HG02623 (cell line): ENCODE results near the gene GLYAT.

ENCODE experiments used
- ATAC-seq: cut with Tn5 transposase; IDR thresholded peaks from one replicate; pipeline ENCODE4 v1.9.1; 2021; ENCODE audit warnings: moderate library complexity; ENCODE audit not compliant: unreplicated experiment

Gene GLYAT, protein sequence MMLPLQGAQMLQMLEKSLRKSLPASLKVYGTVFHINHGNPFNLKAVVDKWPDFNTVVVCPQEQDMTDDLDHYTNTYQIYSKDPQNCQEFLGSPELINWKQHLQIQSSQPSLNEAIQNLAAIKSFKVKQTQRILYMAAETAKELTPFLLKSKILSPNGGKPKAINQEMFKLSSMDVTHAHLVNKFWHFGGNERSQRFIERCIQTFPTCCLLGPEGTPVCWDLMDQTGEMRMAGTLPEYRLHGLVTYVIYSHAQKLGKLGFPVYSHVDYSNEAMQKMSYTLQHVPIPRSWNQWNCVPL

DNA sequence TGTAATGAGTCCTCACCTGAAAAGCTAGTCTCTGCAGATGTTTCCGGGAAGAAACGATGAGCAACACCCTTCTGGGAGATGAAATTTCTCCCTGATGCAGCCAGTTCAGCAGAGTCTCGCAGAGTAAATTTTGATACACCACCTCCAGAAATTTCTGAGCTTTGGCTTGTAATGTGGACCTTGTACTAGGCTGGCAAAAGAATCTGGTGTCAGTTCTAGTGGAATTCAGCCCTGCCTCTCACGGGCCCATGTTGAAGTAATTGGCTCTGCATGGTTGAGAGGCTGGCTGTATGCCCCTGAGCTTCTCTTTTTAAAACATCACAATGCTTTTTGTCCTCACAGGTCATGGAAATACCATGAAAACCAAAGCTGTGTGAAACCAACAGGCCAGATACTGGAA lies at the start of gene GLYAT:
GLYAT (minus strand) TSS at position 125 of the 400 bp plus-strand sequence. CDS start 7,447 bp downstream, outside the sequence.
- no peak for ATAC-seq

DNA sequence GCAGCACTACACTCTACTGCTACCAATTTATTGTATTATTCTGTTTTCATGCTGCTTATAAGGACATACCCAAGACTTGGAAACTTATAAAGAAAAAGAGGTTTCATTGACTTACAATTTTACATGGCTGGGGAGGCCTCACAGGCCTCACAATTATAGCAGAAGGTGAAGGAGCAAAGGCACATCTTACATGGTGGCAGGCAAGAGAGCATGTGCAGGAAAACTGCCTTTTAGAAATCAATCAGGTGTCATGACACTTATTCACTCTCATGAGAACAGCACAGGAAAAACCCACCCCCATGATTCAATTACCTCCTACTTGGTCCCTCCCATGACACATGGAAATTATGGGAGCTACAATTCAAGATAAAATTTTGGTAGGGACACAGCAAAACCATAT lies 49.6 kb upstream of the GLYAT start:
- ATAC-seq = no peak

DNA sequence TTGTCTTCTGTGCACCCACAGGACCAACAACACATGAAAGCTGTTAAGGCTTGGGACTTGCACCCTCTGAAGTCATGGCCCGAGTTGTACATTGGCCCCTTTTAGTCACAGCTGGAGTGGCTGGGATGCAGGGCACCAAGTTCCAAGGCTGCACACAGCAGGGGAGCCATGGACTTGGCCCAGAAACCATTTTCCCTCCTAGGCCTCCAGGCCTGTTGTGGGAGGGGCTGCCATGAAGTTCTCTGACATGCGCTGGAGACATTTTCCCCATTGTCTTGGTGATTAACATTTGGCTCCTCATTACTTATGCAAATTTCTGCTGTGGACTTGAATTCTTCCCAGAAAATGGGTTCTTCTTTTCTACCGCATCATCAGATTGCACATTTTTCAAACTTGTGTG lies 48.8 kb upstream of the GLYAT start:
- ATAC-seq = no peak

DNA sequence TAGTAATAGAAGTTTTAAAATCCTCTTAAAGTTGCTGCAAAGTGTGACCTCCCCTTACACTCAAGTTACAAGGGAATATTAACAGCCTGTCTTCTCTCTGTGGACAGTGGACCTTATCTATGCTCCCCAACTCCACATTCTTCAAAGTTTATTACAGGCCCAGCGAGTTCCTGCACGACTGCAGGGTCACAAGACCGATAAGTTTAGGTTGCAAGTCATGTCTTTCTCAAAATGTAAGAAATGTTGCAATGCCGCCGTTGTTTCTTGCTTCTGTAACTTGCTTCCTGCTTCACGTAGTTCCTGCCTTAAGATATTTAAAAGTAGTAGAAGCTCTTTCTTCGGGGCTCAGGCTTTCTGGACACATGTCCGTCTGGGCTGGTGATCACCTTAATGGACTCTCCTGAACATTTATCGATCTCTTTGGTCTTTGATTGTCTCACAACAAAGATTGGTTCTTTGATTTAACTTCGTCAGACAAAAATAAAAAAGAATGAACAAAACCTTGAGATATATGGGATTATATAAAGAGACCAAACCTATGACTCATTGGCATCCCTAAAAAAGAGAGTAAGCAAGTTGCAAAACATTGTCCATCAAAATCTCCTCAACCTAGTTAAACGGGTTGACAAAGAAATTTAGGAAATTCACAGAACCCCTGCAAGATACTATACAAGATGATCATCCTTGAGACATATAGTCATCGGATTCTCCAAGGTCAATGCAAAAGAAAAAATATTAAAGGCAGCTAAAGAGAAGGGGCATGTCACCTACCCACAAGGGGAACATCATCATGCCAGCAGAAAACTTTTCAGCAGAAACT lies 45.4 kb upstream of the GLYAT start:
- ATAC-seq = no peak

DNA sequence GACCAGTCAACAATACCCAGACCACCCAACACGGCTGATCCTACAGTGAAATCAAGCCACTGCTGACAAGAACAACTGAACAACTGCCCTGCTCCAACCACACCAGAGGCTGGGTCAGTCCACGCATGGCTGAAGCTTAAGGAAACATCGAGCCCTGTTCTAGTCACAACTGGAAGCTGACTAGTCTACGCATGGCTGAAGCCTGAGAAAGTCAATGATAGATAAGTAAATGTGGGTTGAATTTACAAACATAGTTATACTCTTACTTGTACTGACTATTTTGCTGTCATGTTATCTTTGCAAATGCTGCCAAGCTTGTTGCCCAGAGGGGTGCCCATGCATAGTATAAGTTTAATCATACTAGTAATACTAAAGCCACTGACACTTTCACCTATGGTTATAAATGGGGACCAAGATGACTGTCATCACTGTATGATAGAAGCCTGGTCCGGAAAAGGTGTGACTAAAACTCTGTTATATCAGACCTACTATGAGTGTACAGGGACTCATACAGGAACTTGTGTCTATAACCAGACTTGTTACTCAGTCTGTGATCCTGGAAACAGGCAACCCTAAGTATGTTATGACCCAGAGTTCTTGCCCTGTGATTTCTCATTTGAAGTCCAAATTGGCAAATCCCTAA lies 43.4 kb upstream of the GLYAT start:
- no peak for ATAC-seq

DNA sequence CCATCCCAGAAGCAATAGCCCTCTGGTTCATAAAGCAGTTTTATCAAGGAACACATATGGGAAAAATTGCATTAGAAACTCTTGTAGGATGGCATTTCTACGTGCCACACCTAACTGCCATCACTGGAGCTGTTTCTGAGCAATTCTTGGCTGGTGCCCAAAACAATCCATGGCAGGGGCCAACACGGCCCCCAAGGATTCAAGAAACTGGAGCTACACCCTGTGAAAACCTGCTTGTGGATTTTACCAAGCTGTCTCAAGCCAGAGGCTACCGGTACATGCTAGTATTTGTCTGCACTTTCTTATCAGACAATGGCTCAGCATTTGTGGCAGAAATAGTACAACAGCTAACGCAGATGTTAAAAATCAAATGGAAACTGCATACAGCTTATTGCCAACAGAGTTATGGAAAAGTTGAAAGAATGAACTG lies 42.4 kb upstream of the GLYAT start:
- ATAC-seq = no peak

DNA sequence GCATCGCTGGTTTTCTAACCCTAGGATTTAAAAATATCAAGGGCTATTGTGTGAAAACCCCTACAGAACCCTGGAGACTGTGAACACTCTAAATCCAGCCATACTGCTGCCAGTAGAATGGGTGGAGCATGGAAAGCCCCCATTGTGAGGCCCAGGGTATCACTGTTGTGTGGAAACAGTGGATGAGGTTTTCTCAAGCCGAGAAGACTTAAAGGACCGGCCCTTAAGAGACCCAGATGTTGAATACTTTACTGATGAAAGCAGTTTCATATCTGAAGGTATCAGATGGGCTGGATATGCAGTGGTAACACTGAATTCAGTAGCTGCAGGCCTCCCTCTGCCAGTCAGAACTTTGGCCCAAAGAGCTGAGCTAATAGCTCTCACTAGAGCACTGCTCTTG lies 41.6 kb upstream of the GLYAT start:
- ATAC-seq = no peak

DNA sequence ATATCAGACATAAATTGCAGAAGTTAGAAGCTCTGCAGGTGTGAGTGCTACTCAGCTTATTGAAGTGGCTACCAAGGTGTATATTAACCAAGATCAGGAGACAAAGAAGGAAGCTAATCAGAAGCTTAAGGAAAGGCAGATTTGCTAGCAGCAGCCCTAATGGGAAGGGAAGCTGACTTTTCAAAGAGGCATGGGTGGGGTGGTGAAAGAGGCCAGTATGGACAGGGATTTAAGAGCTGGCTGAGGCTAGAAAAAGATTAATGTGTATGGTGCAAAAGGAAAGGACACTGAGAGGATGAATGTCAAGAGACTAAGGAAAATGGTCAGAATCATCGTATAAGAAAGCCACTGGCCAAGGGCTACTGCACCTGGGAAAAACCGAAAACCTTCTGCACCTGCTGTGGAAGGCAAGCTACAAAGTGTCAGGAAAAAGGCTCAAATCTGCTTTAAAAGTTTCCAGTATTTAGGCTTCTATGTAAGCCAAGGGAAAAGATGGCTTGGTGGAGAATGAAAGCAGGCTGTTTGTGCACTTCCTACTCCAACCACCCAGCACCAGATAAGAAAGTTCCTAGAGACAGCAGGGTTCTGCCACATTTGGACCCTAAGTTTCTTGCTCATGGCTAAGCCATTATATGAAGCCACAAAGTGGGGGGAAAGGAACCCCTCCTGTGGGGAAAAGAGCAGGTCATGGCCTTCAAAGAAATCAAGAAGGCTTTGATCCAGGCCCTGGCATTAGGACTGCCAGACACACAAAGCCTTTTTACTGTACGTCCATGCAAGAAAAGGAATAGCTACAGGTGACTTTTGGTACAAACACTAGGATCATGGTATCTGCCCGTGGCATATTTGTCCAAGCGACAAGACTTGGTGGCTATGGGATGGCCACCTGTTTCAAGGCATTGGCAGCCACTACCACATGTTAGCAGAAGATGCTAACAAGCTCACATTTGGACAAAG lies 40.9 kb upstream of the GLYAT start:
- no peak for ATAC-seq

DNA sequence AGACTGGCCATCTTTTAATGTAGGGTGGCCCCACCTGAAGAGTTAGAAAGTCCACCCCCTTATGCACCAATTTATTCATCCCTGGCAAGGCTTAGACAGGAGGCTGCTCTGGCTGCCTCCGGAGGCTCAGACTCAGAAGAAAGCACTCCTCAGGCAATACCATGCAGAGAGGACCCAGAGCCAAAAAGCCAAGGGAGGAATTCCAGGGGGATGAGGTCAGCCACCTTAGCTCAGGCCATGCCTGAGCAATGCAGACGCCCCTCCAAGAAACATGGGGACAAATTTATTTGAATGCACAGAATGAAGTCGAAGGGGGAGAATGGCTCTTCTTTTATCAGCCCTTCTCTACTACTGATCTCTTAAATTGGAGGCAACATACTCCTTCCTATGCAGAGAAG lies 39.7 kb upstream of the GLYAT start:
- ATAC-seq = no peak

DNA sequence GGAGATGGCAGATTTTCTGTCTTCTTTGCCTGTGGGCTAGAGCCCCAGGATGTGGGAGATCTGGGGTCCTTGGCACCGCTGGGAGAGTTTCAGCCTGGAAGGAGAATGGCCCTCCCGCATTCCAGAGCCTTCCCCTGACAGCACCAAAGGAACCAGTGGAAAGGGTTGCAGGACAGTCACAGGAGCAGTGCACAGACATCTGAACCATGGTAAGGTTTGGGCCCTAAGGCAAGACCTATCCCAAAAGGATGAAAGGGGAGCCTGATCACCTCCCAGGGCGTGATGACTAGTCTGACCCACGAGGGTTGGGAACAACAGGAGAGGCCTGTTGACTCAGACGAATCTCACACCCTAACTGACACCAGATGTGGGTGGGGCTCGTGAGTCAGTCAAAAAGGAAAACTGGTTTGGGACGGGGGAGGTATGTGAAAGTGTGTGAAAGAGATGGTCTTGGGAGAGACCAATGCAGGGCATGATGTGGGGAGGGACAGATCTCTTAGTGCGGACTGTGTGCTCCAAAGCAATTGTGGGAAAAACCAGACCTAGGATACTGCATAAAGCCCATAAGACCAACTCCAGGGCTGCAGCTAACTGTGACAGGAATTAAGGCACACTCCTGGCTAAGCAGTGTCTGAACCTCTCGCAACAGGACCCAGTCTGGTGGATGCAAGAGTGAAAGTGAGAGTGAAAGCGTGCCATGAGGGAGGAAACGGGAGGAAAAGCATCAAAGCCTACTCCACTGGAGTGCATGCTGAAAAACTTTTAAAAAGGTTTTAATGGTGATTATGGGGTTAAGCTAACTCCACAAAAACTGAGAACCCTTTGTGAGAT lies 39.1 kb upstream of the GLYAT start:
- no peak for ATAC-seq

DNA sequence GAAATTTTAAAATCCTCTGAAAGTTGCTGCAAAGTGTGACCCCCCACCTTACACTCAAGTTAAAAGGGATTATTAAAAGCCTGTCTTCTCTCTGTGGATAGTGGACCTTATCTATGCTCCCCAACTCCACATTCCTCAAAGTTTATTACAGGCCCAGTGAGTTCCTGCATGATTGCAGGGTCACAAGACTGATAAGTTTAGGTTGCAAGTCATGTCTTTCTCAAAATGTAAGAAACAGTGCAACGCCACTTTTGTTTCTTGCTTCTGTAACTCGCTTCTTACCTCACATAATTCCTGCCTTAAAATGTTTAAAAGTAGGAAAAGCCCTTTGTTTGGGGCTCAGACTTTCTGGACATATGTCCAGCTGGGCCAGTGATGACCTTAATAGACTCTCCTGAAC lies 38.4 kb upstream of the GLYAT start:
- no peak for ATAC-seq

DNA sequence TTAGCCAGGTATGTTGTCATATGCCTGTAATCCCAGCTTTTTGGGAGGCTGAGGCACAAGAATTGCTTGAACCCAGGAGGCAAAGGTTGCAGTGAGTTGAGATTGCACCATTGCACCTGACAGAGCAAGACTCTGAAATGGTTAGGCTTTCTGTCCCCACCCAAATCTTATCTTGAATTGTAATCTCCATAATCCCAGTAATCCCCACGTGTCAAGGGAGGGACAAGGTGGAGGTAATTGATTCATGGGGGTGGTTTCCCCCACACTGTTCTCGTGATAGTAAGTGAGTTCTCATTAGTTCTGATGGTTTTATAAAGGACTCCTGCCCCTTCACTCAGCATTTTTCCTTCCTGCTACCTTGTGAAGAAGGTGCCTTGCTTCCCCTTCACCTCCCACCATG lies 37.6 kb upstream of the GLYAT start:
- no peak for ATAC-seq

DNA sequence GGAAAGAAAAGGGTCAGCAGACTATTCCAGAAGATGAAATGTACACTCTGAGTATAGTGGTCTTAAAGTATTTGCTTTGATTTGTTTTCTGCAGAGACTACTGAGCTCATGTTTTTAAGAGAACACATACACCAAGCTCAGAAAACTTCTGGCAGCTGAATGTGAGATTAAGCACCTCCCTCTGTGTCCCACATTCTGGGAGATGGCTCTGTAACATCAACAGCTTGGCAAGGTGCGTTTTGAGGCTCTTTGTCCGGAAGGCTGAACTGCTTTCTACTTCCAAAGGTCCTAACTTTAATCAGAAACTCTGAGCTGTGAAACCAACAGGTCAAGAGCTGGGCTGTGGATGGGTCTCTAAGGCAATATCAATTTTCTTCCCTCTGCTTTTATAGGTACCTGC lies 36.4 kb upstream of the GLYAT start:
- ATAC-seq = no peak

DNA sequence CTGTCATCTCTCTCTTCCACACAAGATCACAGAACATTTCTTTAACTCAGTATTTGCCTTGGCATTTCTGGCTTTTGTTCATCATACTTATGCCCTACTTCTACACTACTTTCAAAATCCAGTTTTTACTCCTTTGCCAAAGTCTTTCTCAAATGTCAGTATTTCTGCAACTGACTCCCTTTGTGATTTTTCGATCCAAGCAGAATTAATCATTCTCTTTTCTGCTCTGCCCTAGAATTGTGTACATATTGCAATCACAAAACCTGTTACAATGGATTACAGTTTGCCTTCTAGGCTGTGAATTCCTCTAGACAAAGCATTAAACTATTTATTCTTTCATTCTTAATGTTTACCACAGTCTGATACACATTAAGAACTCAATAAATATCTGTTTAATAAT lies 33.3 kb upstream of the GLYAT start:
- no peak for ATAC-seq

DNA sequence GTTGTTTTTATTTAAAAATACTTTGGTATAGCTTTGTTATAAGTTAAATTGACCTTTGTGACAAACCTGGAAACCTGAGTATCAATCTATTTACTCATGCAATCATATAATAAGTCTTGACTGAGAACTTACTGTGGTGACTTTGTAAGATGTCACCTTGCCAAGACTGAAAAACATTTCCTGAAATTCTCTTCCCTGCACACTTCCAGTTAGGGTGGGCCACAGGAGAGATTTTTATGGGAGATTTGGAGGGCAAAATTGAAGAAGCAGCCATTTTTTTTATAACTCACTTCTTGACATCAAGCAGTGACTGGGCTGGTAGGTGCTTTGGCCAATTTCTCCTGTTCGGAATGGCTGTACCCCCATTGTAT lies 31.4 kb upstream of the GLYAT start:
- ATAC-seq = no peak

DNA sequence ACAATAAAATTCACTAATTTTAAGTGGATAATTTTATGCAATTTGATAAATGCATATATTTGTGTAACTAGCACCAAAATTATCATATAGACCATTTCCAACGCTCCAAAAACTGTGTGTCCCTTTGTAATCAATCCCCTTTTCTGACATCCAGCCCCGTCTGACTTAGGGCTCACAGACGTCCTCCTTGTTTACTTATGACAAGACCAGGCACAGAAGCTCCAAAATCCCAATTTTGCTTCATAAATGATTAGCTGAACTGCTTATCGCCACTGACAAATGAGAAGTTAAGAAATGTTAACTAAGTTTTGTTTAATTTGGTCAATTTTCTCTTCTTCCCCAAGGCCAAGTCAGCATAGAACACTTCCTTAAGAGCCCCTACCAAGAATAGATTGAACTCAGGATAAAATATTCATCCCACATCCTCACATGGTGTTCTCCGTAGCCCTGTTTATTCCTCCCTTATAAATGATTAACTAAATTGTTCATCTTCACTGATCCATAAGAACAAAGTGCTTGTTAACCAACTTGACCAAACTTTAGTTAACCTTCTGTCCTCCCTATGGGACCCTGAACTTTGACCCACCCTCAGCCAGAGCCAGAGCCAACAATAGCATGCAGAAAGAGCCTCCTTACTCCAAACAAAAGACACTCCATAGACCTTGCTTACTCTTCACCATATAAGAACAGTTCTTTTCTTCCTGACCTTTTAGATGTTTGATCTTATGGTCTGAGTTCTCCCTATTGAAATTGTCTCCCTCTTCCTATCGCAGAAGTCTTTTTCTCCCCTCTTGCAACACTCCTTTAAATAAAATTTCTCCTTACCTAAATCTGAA lies 30.8 kb upstream of the GLYAT start:
- no peak for ATAC-seq

DNA sequence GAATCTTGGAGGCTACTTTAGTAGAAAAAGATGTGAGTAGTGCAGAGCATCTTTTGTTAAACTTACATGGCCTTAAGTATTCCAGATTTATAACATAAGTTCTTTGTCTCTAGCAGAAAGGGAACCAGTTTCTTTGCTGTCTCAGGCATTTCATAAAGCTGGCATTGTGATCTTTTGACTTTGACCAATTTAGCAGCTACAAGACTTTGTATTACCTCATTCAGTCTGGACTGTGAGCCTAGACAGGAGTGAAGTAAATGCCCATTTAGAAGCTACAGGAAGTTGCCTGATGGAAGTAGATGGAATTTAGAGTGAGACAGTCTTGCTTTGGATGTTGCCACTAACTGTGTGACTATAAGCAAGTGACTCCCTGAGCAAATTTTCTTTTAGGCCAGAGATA lies 25.7 kb upstream of the GLYAT start:
- ATAC-seq = no peak

DNA sequence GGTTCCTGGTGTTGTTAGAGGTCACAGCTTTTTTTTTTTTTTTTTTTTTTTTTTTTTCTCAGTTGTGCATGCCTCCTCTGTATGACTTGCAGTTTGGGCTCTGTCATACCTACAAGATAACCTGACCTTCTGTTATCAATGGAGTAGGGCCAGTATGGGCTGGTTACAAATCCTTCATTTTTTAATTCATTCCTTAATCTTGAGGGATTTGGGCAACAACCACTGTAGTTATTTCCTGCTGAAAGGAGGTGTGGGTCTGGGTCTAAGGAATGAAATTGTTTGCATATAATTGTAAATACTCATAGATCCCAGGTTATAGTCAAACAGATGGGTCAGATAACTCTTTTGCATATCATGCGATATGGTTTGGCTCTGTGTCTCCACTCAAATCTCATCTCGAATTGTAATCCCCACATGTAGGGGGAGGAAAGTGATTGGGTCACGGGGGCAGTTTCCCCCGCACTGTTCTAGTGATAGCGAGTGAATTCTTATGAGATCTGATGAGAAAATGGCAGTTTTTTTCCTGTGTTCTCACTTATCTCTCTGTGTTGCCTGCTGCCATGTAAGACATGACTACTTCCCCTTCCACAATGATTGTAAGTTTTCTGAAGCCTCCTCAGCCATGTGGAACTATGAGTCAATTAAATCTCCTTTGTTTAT lies 14.1 kb upstream of the GLYAT start:
- no peak for ATAC-seq
